Heart left ventricle (tissue), 16 donors: ENCODE results near the gene HIC2. TPM values are rescaled to one million over a fixed set of nuclear protein-coding genes. Genes with fewer than 3 reads are reported as not detected.
"Not testable (repeated sequence)": the region's sequence is repeated elsewhere in the genome, so short reads cannot be mapped to it uniquely, and the experiment has no call there.

Source experiments
- ATAC-seq, 4 donors: fragments of 200-7000 bp; cut with Tn5 transposase; one replicate each; pipeline ENCODE4 v1.9.1; 2020 to 2022; ENCODE audit warnings: moderate library complexity in 4 of 4, mild to moderate bottlenecking in 3 of 4, moderate number of reproducible peaks in 1 of 4
- DNase-seq, 5 donors: peaks; one replicate each; pipeline ENCODE4 v3.0.0-alpha.2; 2020
- H3K27ac ChIP-seq, 12 donors: fragments of 200-600 bp; sonication (generic) in 4 of 12; one replicate each; pipeline versions ENCODE4 v1.5.0 to v1.8.0; 2016 to 2022; ENCODE audit warnings: mild to moderate bottlenecking in 2 of 12
- H3K27me3 ChIP-seq, 9 donors: fragments of 200-600 bp; sonication (generic) in 2 of 9; one replicate each; pipeline versions ENCODE4 v1.5.1 to v1.8.0; 2016 to 2022; ENCODE audit warnings: mild to moderate bottlenecking in 3 of 9
- H3K36me3 ChIP-seq, 9 donors: fragments of 200-600 bp; sonication (generic) in 2 of 9; one replicate each; pipeline versions ENCODE4 v1.5.0 to v1.8.0; 2018 to 2022; ENCODE audit warnings: mild to moderate bottlenecking in 2 of 9
- H3K4me1 ChIP-seq, 12 donors: fragments of 200-600 bp; sonication (generic) in 4 of 12; one replicate each; pipeline versions ENCODE4 v1.5.0 to v1.8.0; 2016 to 2022; ENCODE audit warnings: mild to moderate bottlenecking in 3 of 12
- H3K4me3 ChIP-seq, 12 donors: fragments of 200-600 bp; sonication (generic) in 4 of 12; one replicate each; pipeline versions ENCODE4 v1.5.0 to v1.8.0; 2017 to 2022; ENCODE audit warnings: mild to moderate bottlenecking in 9 of 12, moderate library complexity in 4 of 12
- H3K9me3 ChIP-seq, 12 donors: fragments of 200-600 bp; sonication (generic) in 4 of 12; one replicate each; pipeline versions ENCODE4 v1.5.0 to v1.8.0; 2016 to 2022; ENCODE audit warnings: mild to moderate bottlenecking in 1 of 12
- WGBS, 4 donors: extraction: QIAGEN DNeasy Blood & Tissue Kit in 2 of 4; methylation state at CpG; one replicate each; pipeline versions ENCODE4 v1.1.5 to v1.1.7; 2013 to 2018; 5-methylcytosine and 5-hydroxymethylcytosine counted together
- intact Hi-C, 10 donors: fragments of 100-400 bp; cut with DNase I; formaldehyde crosslinking; loops; one replicate each; pipeline versions ENCODE4 v1.11.1 to v1.14.2; 2022
- polyA plus RNA-seq, 2 donors: library from polyadenylated mRNA; stranded (reverse); fragments of 200-250 nt; gene quantifications; one replicate each; pipeline ENCODE4 v1.2.3, GENCODE V29; 2013
- total RNA-seq, 9 donors: library from RNA; depleted of rRNA in 2 of 9; stranded (reverse); fragments of >200 nt in 2 of 9; fragmentation: NEBNext Ultra II Directional in 3 of 9; extraction: Animal tissue kit (Norgen Biotek cat#: 25700) in 3 of 9; gene quantifications; one replicate each; pipeline versions ENCODE4 v1.1.0 to v1.2.4, GENCODE V29; 2016 to 2023
- donor health status: ischemic (EF 13 %, LVEDD 7.1; RV severe dilation, severe dysfunction).
- donor health status: healthy with polysubstance abuse.
- donor health status: DM: no; HTN: yes; CAD: no.
- donor health status: DM: no; HTN: no; CAD: no.
- donor health status: ischemic (EF 25% LVEDD 6.9; RV normal size, moderate dysfunction).
- donor health status: ischemic (EF 25% LVEDD 5.7; RV mildly dilated, moderate dysfunction).
- donor health status: healthy.
- donor health status: DM: yes; HTN: yes; CAD: no.
- donor health status: ischemic (EF 35%, LVEDD 5.7; RV mildly dilated, moderate dysfunction).
- donor health status: nonischemic (EF 11% LVEDD 7.7; RV severe dilation, severe dysfunction).
- donor health status: DM: yes; HTN: yes; CAD: no.
- donor health status: PGD.
- donor health status: ischemic (EF 29% LVEDD 5.4; RV normal size, mild dysfunction).
- donor health status: nonischemic (EF 23%, LVEDD 6.1; RV moderate dilation, normal function).

HIC2 gene
- total and polyA plus RNA-seq, 11 donors = 1.1 to 2.8 (median 1.9) TPM

DNA sequence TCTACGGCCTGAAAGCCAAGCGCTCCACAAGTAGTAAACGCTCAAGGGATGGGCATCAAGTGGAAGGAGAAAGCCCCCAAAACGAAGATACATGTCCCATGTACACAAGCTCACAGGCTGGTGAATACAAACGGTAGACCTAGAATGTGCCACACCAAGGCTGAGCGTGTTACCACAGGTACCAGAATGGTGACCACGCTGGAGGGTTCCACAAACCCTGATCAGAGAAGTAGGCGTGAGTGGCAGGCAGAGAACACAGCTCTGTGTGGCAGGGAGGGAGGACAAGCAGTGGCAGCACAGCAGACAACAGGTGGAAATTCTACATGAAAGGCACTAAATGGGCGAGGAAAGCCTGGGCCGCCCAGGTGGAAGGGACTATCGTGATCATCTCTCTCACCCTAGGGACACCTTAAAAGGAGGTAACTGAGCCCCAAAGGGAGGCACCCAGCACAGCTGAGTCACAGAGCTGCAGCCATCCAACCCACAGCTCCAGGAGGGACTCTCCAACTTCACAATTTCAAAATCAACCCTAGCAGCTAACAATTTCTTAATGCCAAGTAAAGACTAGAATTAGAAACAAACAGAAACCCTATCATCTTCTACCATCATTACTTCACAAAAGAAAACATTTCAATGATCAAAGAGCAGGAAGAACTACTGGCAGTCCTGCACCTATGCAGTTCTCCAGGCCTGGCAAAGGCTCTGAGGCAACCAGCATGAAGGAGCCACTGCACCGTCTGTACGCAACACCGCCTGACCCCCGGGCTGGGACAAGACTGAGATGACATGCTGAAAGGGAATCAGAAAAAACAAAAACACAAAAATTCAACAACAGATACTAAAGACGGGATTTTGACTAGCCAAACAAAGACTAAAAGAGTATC lies 82.7 kb downstream of the HIC2 start:
- WGBS, 4 donors = no CpG with 5 or more reads among the region's 16 CpGs
- intact Hi-C loops, H3K4me3 ChIP-seq, H3K27me3 ChIP-seq, ATAC-seq, H3K9me3 ChIP-seq, H3K36me3 ChIP-seq, DNase-seq, H3K4me1 ChIP-seq, H3K27ac ChIP-seq: not testable (repeated sequence)

Other genes starting within 250 kb of the HIC2 start
- under 1 TPM in 5 of 9 donors, not detected in 4; 0.05 to 0.38 (median 0.12) TPM for gene RIMBP3B, start 33.6 kb upstream of the HIC2 start, total RNA-seq
- gene RIMBP3B, start 33.6 kb upstream of the HIC2 start, polyA plus RNA-seq = under 1 TPM in 1 of 2 donors, not detected in 1; 0.06 TPM
- 1 to 10 TPM in 1 of 9 donors, under 1 TPM in 7, not detected in 1; 0.14 to 1.7 (median 0.47) TPM for gene TMEM191C, start 50.0 kb downstream of the HIC2 start, total RNA-seq
- gene TMEM191C, start 50.0 kb downstream of the HIC2 start, polyA plus RNA-seq = under 1 TPM; 0.35 to 0.76 TPM
- under 1 TPM in 4 of 9 donors, not detected in 5; 0.08 to 0.37 (median 0.19) TPM for gene RIMBP3C, start 134.1 kb downstream of the HIC2 start, total RNA-seq
- gene RIMBP3C, start 134.1 kb downstream of the HIC2 start, polyA plus RNA-seq = not detected
- gene UBE2L3, start 150.3 kb downstream of the HIC2 start, total RNA-seq = 10 to 100 TPM; 42.9 to 73.1 (median 50.3) TPM
- gene UBE2L3, start 150.3 kb downstream of the HIC2 start, polyA plus RNA-seq = 10 to 100 TPM; 63.8 to 64.8 TPM
- gene YDJC, start 212.7 kb downstream of the HIC2 start, total RNA-seq = 10 to 100 TPM in 2 of 9 donors, 1 to 10 TPM in 7; 3.0 to 19.8 (median 5.4) TPM
- 10 to 100 TPM in 1 of 2 donors, 1 to 10 TPM in 1; 8.1 to 17.5 TPM for gene YDJC, start 212.7 kb downstream of the HIC2 start, polyA plus RNA-seq
- gene CCDC116, start 215.4 kb downstream of the HIC2 start, total RNA-seq = 1 to 10 TPM in 1 of 9 donors, under 1 TPM in 4, not detected in 4; 0.18 to 1.3 (median 0.26) TPM
- under 1 TPM; 0.19 to 0.27 TPM for gene CCDC116, start 215.4 kb downstream of the HIC2 start, polyA plus RNA-seq
- gene SDF2L1, start 224.9 kb downstream of the HIC2 start, total RNA-seq = 10 to 100 TPM; 14.1 to 54.1 (median 24.5) TPM
- 100 to 1,000 TPM in 1 of 2 donors, 10 to 100 TPM in 1; 22.7 to 226 TPM for gene SDF2L1, start 224.9 kb downstream of the HIC2 start, polyA plus RNA-seq
- 10 to 100 TPM; 13.5 to 31.0 (median 23.8) TPM for gene PPIL2, start 248.6 kb downstream of the HIC2 start, total RNA-seq
- 10 to 100 TPM; 23.2 to 25.8 TPM for gene PPIL2, start 248.6 kb downstream of the HIC2 start, polyA plus RNA-seq